Trophoblast cell (in vitro differentiated cells and primary cell): ENCODE data around the gene VDR.
A peak's percentile ranks its signal among the peaks of the same experiment; 100 is the strongest.

Experiments used
- DNase-seq, 2 donors: peaks; one replicate each; pipeline ENCODE4 v3.0.0-alpha.2; 2016
- H2AFZ ChIP-seq: 2 replicates; pipeline ENCODE4 v1.6.1; 2013; ENCODE audit warnings: low read length, moderate library complexity, mild to moderate bottlenecking; ENCODE audit not compliant: insufficient read depth, poor library complexity
- H2AK5ac ChIP-seq: 2 replicates; pipeline ENCODE4 v1.6.1; 2013; ENCODE audit warnings: mild to moderate bottlenecking, low read length
- H2BK120ac ChIP-seq: 2 replicates; pipeline ENCODE4 v1.6.1; 2013; ENCODE audit warnings: low read length, mild to moderate bottlenecking, moderate library complexity; ENCODE audit not compliant: insufficient read depth, poor library complexity
- H2BK12ac ChIP-seq: 2 replicates; pipeline ENCODE4 v1.6.1; 2013; ENCODE audit warnings: mild to moderate bottlenecking, low read length, moderate library complexity
- H2BK5ac ChIP-seq: 2 replicates; pipeline ENCODE4 v1.6.1; 2013; ENCODE audit warnings: low read length, low read depth, moderate library complexity, mild to moderate bottlenecking; ENCODE audit not compliant: poor library complexity
- H3K14ac ChIP-seq: 2 replicates; pipeline ENCODE4 v1.6.1; 2013; ENCODE audit warnings: mild to moderate bottlenecking, low read length
- H3K18ac ChIP-seq: 2 replicates; pipeline ENCODE4 v1.6.1; 2013; ENCODE audit warnings: mild to moderate bottlenecking, low read length
- H3K23ac ChIP-seq: 2 replicates; pipeline ENCODE4 v1.6.1; 2013; ENCODE audit warnings: low read length
- H3K27ac ChIP-seq: 2 replicates; pipeline ENCODE4 v1.5.1; 2013; ENCODE audit warnings: low read depth, mild to moderate bottlenecking, inconsistent platforms, low read length, moderate library complexity
- H3K27me3 ChIP-seq: 2 replicates; pipeline ENCODE4 v1.6.1; 2013; ENCODE audit warnings: inconsistent platforms, mild to moderate bottlenecking, low read length, moderate library complexity; ENCODE audit not compliant: insufficient read depth
- H3K36me3 ChIP-seq, 2 experiments: 1 replicate in 1 of 2; 2 replicates in 1 of 2; pipeline ENCODE4 v1.6.1; 2013; ENCODE audit warnings: low read length in 2 of 2, mild to moderate bottlenecking in 2 of 2, moderate library complexity in 1 of 2; ENCODE audit not compliant: insufficient read depth in 2 of 2, control insufficient read depth in 1 of 2
- H3K4ac ChIP-seq: 2 replicates; pipeline ENCODE4 v1.6.1; 2013; ENCODE audit warnings: low read depth, mild to moderate bottlenecking, low read length, moderate library complexity
- H3K4me1 ChIP-seq, 2 experiments: 1 replicate in 1 of 2; 2 replicates in 1 of 2; pipeline ENCODE4 v1.6.1; 2013; ENCODE audit warnings: low read length in 2 of 2, mild to moderate bottlenecking in 2 of 2, moderate library complexity in 1 of 2; ENCODE audit not compliant: insufficient read depth in 2 of 2, control insufficient read depth in 1 of 2
- H3K4me2 ChIP-seq: 2 replicates; pipeline ENCODE4 v1.6.1; 2013; ENCODE audit warnings: inconsistent platforms, mild to moderate bottlenecking, low read length, moderate library complexity
- H3K4me3 ChIP-seq: 2 replicates; pipeline ENCODE4 v1.5.1; 2013; ENCODE audit warnings: mild to moderate bottlenecking, low read depth, low read length, inconsistent platforms
- H3K79me1 ChIP-seq: one replicate; pipeline ENCODE4 v1.6.1; 2013; ENCODE audit warnings: low read length
- H3K79me2 ChIP-seq: 2 replicates; pipeline ENCODE4 v1.6.1; 2013; ENCODE audit warnings: low read length, mild to moderate bottlenecking; ENCODE audit not compliant: control insufficient read depth, insufficient read depth, poor library complexity
- H3K9ac ChIP-seq: 2 replicates; pipeline ENCODE4 v1.6.1; 2013; ENCODE audit warnings: mild to moderate bottlenecking, low read length
- H3K9me3 ChIP-seq: 2 replicates; pipeline ENCODE4 v1.6.1; 2013; ENCODE audit warnings: low read depth, mild to moderate bottlenecking, control low read depth, inconsistent platforms, low read length; ENCODE audit not compliant: insufficient read depth
- H4K12ac ChIP-seq: 2 replicates; pipeline ENCODE4 v1.6.1; 2013; ENCODE audit warnings: low read depth, mild to moderate bottlenecking, low read length, moderate library complexity
- H4K8ac ChIP-seq: 2 replicates; pipeline ENCODE4 v1.6.1; 2013; ENCODE audit warnings: low read depth, mild to moderate bottlenecking, low read length, moderate library complexity
- H4K91ac ChIP-seq: one replicate; pipeline ENCODE4 v1.6.1; 2013; ENCODE audit warnings: low read depth, mild to moderate bottlenecking, low read length, moderate library complexity
- WGBS: extraction: QIAGEN DNeasy Blood & Tissue Kit; methylation state at CpG from one replicate; pipeline ENCODE4 v1.1.7; 2013; ENCODE audit warnings: missing lambda C conversion rate; ENCODE audit not compliant: insufficient read length, insufficient coverage; ENCODE audit errors: extremely low coverage; 5-methylcytosine and 5-hydroxymethylcytosine counted together

Gene VDR

GRCh38 chr12:47944685-47945340 is 40.0 kb upstream of the VDR start:
- H4K12ac ChIP-seq: no peak overlapping the region
- no peak overlapping the region for H2AFZ ChIP-seq
- H4K91ac ChIP-seq: no peak overlapping the region
- H2AK5ac ChIP-seq: no peak overlapping the region
- no peak overlapping the region for H3K18ac ChIP-seq
- WGBS: no CpG with 5 or more reads among the region's 6 CpGs
- peak overlapping the region; percentile 48 for H3K4me3 ChIP-seq
- no peak overlapping the region for H3K14ac ChIP-seq
- no peak overlapping the region for H4K8ac ChIP-seq
- no peak overlapping the region for H3K9ac ChIP-seq
- H3K23ac ChIP-seq: peak overlapping the region; percentile 58
- H2BK120ac ChIP-seq: no peak overlapping the region
- H3K4ac ChIP-seq: no peak overlapping the region
- peaks cover 4% of the 10 kb centered on the region for H3K27me3 ChIP-seq
- no peak overlapping the region for H2BK12ac ChIP-seq
- H3K4me1 ChIP-seq: peaks cover 6 to 15% of the 10 kb centered on the region in 2 experiments
- no peak overlapping the region for H2BK5ac ChIP-seq
- DNase-seq: no peak
- H3K79me2 ChIP-seq: no peaks in the 10 kb centered on the region
- H3K36me3 ChIP-seq: no peaks in the 10 kb centered on the region
- no peak overlapping the region for H3K4me2 ChIP-seq
- peaks cover 5% of the 10 kb centered on the region for H3K9me3 ChIP-seq
- H3K79me1 ChIP-seq: peaks cover 3% of the 10 kb centered on the region
- H3K27ac ChIP-seq: no peak overlapping the region

DNA sequence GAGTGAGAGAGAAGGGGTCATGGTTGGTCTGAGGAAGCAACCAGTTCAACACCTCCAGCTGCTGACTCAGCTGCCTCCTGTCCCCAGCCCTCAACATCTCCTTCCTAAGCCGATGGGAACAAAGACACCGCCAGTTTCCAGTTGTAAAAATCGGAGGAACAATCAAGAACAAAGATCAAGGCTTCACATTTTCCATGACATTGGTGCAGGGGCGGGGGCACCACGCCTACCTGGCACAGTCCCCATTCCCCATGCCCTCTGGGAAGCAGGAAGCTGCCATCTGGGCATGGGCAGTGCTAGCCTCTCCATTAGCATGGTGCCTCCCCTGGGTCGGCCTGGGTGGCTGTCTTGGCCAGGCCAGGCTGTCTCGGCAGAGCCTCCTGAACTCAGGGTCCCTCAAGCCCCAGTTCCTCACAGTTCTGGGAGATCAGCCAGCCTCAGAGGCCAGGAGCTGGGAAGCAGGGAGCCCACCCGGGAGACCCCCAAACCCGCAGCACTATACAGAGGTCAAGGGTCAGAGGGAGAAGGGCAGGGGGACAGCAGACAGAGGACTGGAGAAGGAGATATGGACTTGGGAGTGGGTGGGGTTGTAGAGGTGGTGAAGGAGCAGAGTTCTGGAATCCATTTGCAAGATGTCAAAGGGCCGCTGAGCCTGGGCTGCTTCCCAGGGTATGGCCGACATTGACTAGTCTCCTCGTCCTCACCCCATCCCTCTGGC is 39.0 kb upstream of the VDR start:
- Histone ChIP-seq H3K4me2 (no peak overlapping the region), H3K27ac (no peak overlapping the region), H3K9ac (no peak overlapping the region), H2BK120ac (no peak overlapping the region), H3K9me3 (peaks cover 5% of the 10 kb centered on the region), H3K18ac (no peak overlapping the region), H3K14ac (no peak overlapping the region), H3K4ac (no peak overlapping the region), H4K91ac (no peak overlapping the region), H3K79me1 (peaks cover 2% of the 10 kb centered on the region), H2AK5ac (no peak overlapping the region), H2BK12ac (no peak overlapping the region), H3K36me3 (no peaks in the 10 kb centered on the region), H4K8ac (no peak overlapping the region), H3K27me3 (peaks cover 4% of the 10 kb centered on the region), H2AFZ (no peak overlapping the region), H3K23ac (no peak overlapping the region), H2BK5ac (no peak overlapping the region), H3K4me3 (no peak overlapping the region), H3K4me1 (peaks cover 0 to 5% of the 10 kb centered on the region in 2 experiments), H3K79me2 (no peaks in the 10 kb centered on the region), H4K12ac (no peak overlapping the region)
- DNase-seq: no peak
- WGBS: no CpG with 5 or more reads among the region's 12 CpGs

DNA sequence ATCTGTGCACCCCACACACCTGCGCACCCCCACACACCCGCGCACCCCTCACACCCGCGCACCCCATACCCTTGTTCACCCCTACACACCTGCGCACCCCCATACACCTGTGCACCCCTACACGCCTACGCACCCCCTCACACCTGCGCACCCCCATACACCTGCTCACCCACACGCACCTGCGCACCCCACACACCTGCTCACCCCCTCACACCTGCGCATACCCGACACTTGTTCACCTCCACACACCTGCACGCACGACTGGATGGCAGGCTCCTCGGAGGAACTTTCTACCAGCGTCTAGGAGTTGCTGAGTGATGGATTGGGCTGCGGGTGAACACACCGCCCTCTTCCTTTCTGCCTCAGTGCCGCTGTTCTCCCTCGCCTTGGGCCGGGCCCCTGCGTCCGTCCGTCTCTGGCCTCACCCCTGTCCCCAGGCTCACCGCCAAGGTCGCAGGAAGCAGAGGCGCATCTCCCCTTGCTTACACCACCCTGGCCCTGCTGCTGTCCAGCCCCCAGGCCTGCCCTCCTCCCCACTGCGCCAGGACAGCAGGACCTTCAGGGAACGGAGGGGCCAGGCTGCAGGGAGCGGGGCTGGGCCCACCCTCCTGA is 37.9 kb upstream of the VDR start:
- Histone ChIP-seq H2AK5ac (no peak overlapping the region), H3K4me2 (no peak overlapping the region), H3K18ac (no peak overlapping the region), H3K27me3 (peaks cover 4% of the 10 kb centered on the region), H2BK12ac (no peak overlapping the region), H3K9ac (no peak overlapping the region), H2BK120ac (no peak overlapping the region), H4K91ac (no peak overlapping the region), H3K79me1 (no peaks in the 10 kb centered on the region), H3K4me1 (peaks cover 0 to 5% of the 10 kb centered on the region in 2 experiments), H3K36me3 (no peaks in the 10 kb centered on the region), H2AFZ (no peak overlapping the region), H3K23ac (no peak overlapping the region), H2BK5ac (no peak overlapping the region), H3K4me3 (no peak overlapping the region), H3K27ac (no peak overlapping the region), H3K79me2 (no peaks in the 10 kb centered on the region), H3K14ac (no peak overlapping the region), H4K8ac (no peak overlapping the region), H3K9me3 (peaks cover 3% of the 10 kb centered on the region), H4K12ac (no peak overlapping the region), H3K4ac (no peak overlapping the region)
- WGBS: no CpG with 5 or more reads among the region's 31 CpGs
- no peak for DNase-seq

GRCh38 chr12:47941871-47942613 is 37.2 kb upstream of the VDR start:
- H4K12ac ChIP-seq: no peak overlapping the region
- DNase-seq: no peak
- H3K36me3 ChIP-seq: no peaks in the 10 kb centered on the region
- peaks cover 0 to 5% of the 10 kb centered on the region in 2 experiments for H3K4me1 ChIP-seq
- no peak overlapping the region for H4K8ac ChIP-seq
- H2AFZ ChIP-seq: no peak overlapping the region
- H3K23ac ChIP-seq: no peak overlapping the region
- no peak overlapping the region for H2BK5ac ChIP-seq
- no peak overlapping the region for H3K27ac ChIP-seq
- no peak overlapping the region for H4K91ac ChIP-seq
- no peak overlapping the region for H3K14ac ChIP-seq
- H3K4me3 ChIP-seq: no peak overlapping the region
- H3K18ac ChIP-seq: no peak overlapping the region
- WGBS: no CpG with 5 or more reads among the region's 40 CpGs
- H3K79me2 ChIP-seq: no peaks in the 10 kb centered on the region
- H2BK12ac ChIP-seq: no peak overlapping the region
- peaks cover 3% of the 10 kb centered on the region for H3K9me3 ChIP-seq
- H3K9ac ChIP-seq: no peak overlapping the region
- H2AK5ac ChIP-seq: no peak overlapping the region
- peak overlapping the region; percentile 42 for H3K4me2 ChIP-seq
- H3K79me1 ChIP-seq: no peaks in the 10 kb centered on the region
- H3K4ac ChIP-seq: no peak overlapping the region
- H3K27me3 ChIP-seq: peaks cover 4% of the 10 kb centered on the region
- H2BK120ac ChIP-seq: no peak overlapping the region
